ENCODE measurements around the gene CBARP. TPM values are rescaled to one million over a fixed set of nuclear protein-coding genes. Genes with fewer than 3 reads are reported as not detected.

CBARP gene
- total and polyA plus RNA-seq, 9 of the 15 experiments (the other 6 are each of a cell fraction or from before 2014, with no cell fraction given): 0.03 to 8.9 (median 1.2) TPM; not detected in 1

GRCh38 chr19:1274852-1275259 lies 37.1 kb upstream of the CBARP start (continued):
- TF ChIP-seq E2F8 (IDR thresholded peaks at IDR 0.05; ENCODE audit: low read depth, partially characterized antibody): peak; percentile 81
- no peak for TF ChIP-seq MTA3 (IDR thresholded peaks at IDR 0.05; ENCODE audit: borderline replicate concordance)
- no peak for TF ChIP-seq NCOA1 (IDR thresholded peaks at IDR 0.05; ENCODE audit: low read depth)
- no peak for TF ChIP-seq RBFOX2 (IDR thresholded peaks at IDR 0.05; ENCODE audit: low read depth, low read length)
- TF ChIP-seq E2F6 (IDR thresholded peaks at IDR 0.05; ENCODE audit: borderline replicate concordance in 1 of 2, extremely low read depth in 1 of 2, insufficient read depth in 1 of 2, insufficient read length in 1 of 2, low read depth in 1 of 2, low read length in 1 of 2, poor library complexity in 1 of 2, severe bottlenecking in 1 of 2): no peak
- no peak for TF ChIP-seq DACH1 (IDR thresholded peaks at IDR 0.05; ENCODE audit: partially characterized antibody)
- no peak for TF ChIP-seq RAD21 (CRISPR knock-in tag; conservative IDR thresholded peaks at IDR 0.05 in 1 of 2, IDR thresholded peaks at IDR 0.05 in 1 of 2)
- no peak; the same call in 1 of the 2 replicates for TF ChIP-seq L3MBTL2 (IDR thresholded peaks at IDR 0.05)
- TF ChIP-seq ILK (tag; IDR thresholded peaks at IDR 0.05; ENCODE audit: borderline replicate concordance, low read depth): no peak
- no peak for TF ChIP-seq TCFL5 (CRISPR knock-in tag; conservative IDR thresholded peaks at IDR 0.05)
- no peak for TF ChIP-seq RFX1 (IDR thresholded peaks at IDR 0.05)
- TF ChIP-seq RFX7 (CRISPR knock-in tag; IDR thresholded peaks at IDR 0.05): no peak
- no peak for TF ChIP-seq HINFP (tag; conservative IDR thresholded peaks at IDR 0.05; ENCODE audit: low read depth)
- TF ChIP-seq TRIM24 (IDR thresholded peaks at IDR 0.05): no peak
- TF ChIP-seq ZNF324 (CRISPR knock-in tag; IDR thresholded peaks at IDR 0.05): no peak
- TF ChIP-seq SRSF7 (optimal IDR thresholded peaks at IDR 0.05; ENCODE audit: low read depth, low read length): no peak
- no peak for TF ChIP-seq IFI16 (CRISPR knock-in tag; IDR thresholded peaks at IDR 0.05)
- no peak for TF ChIP-seq ZNF512 (tag; IDR thresholded peaks at IDR 0.05)
- no peak for TF ChIP-seq CAMTA2 (CRISPR knock-in tag; conservative IDR thresholded peaks at IDR 0.05)
- no peak for TF ChIP-seq MXD1 (CRISPR knock-in tag; IDR thresholded peaks at IDR 0.05; ENCODE audit: borderline replicate concordance, poor library complexity, severe bottlenecking)
- no peak for TF ChIP-seq RBM39 (optimal IDR thresholded peaks at IDR 0.05; ENCODE audit: low read depth, low read length)
- no peak for TF ChIP-seq POLR2AphosphoS5 (IDR thresholded peaks at IDR 0.05; ENCODE audit: control insufficient read depth, insufficient read depth, low read depth, low read length)

All from K562 (cell line).